Measurements from ENCODE around the gene VENTX.

DNA sequence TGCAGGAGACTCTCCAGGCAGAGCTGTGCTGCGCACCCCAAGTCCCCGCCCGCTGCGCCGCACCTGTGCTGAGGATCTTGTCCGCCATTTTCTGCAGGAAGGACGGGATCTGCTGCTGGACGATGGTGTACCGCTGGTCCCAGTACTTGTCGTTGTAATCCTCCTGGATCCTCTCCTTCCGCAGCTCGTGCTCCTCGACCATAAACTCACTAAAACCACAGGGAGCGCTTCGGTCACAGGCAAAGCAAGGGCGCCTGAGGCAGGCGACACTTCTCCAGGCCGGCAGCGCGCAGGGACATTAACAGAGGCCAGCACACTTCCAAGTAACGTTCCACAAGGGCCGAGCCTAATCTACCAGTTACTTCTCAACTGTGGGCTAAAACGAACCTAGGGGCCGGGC lies 52.1 kb downstream of the VENTX start:
- no peak for TF ChIP-seq CTCF (IDR thresholded peaks at IDR 0.05)
- no peak for TF ChIP-seq EZH2 (IDR thresholded peaks at IDR 0.05)

Data from neural progenitor cell (in vitro differentiated cells).